NCI-H146 treated with DMSO at 0.1 percent for 48 hours (cell line): ENCODE measurements around the gene CADM1.
A peak's percentile ranks its signal among the peaks of the same experiment; 100 is the strongest.

Experiments used
- DNase-seq: peaks from one replicate; lab custom pipeline; 2025; ENCODE audit not compliant: unreplicated experiment; lab: John Stamatoyannopoulos, UW

Gene CADM1

GRCh38 chr11:115290479-115290878 is 213.7 kb downstream of the CADM1 start:
- DNase-seq, result no peak

GRCh38 chr11:115287266-115287665 is 216.9 kb downstream of the CADM1 start:
- DNase-seq, result no peak

DNA sequence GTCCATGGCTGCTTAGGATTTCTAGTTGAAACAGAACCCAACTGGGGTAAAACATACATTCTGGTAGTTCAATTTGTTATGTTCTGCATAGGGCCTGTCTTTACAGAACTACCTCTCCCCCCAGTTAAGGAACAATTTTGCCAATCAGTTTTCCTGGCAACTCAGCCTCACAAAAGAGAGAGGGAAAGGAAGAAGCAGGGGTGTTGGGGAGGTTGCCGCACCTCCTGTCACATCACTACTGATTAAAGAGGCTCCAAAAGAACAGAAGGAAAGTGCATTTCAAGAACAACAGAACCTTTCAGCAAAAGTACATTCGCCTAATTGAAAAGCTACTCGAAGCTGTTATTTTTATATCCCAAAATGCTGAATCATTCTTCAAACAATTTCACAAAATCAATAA is 217.6 kb downstream of the CADM1 start:
- no peak for DNase-seq

GRCh38 chr11:115284773-115285172 is 219.4 kb downstream of the CADM1 start:
- no peak for DNase-seq

DNA sequence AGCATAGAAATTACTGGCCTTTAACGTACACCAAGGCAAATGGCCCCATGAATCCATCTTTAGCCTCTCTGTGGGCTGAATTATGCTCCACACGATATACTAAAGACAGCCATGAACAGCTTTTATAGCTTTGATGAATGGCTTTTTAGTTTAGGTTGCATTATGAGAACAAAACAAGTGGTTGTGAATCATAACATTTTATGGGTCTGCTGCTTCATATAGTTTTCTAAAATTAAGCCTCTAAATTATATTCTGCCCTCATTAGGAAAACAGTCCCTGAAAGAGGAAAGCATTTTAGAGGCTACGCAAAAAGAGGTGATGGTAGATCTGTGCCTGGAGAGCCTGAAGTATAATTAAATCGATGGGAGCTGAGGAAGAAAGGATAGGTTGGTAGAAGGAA is 221.3 kb downstream of the CADM1 start:
- DNase-seq, result no peak

GRCh38 chr11:115280775-115281174 is 223.4 kb downstream of the CADM1 start:
- no peak for DNase-seq

GRCh38 chr11:115279813-115280761 is 224.1 kb downstream of the CADM1 start:
- DNase-seq, result no peak

DNA sequence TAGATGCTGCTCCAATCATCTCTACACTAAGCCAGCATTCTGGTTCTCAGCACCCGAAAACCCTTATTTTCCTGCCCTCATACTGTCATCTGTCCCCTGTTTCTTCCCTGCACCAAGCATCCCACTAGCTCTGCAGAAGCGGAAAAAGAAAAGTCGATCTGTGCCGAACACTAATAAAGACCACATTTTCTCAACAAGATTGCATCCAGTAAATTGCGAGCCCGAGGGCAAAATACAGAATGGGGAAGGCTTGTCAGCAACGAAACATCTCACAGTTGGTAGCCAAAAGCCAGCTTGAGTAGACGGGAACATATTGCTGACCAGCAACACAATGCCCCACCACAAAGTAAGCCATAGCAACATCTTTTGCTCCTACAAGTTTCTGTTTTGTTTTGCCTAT is 227.4 kb downstream of the CADM1 start:
- no peak for DNase-seq

DNA sequence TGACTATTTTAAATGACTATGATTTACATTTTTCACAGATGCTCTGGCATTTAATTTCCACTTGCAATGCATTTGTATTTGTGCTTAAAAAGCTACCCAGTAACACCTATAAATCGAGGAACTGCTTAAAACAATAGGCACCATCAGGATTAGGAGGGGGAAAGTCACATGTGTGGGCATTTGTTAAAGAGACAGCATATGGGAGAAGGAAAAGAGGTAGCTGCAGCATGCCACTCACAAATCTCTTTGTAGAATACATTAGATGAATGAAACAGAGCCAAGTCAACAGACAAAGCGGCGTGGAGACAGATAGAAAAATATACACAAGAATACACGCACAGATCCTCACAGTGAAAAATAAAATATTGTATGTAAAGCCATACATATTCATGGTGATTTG is 228.0 kb downstream of the CADM1 start:
- no peak for DNase-seq

DNA sequence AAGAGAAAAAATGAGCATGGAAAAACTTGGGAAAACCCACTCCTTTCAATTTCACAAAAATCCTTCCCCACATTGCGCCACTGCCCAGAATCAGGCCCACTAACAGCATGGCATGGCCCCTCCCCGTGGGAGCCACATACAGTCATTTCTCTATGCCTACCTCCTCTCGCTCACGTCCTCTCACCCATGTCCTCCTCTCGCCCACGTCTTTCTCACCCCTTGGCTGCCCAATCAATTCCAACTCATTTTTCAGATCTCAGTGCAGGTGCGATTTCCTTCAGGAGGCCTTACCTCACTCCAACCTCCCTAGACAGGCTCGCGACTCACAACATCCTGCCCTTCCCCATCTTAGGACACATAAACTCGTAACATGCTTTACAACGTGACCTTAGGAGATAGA is 229.2 kb downstream of the CADM1 start:
- DNase-seq, result no peak

GRCh38 chr11:115272925-115273324 is 231.3 kb downstream of the CADM1 start:
- DNase-seq, result no peak

- DNase-seq, result no peak
These were observed 232.6 kb downstream of the CADM1 start for GRCh38 chr11:115271643-115272042.

GRCh38 chr11:115269191-115269950 is 234.8 kb downstream of the CADM1 start:
- DNase-seq, result no peak

- DNase-seq, result no peak
These were observed 236.3 kb downstream of the CADM1 start for GRCh38 chr11:115267871-115268270.

GRCh38 chr11:115267238-115267781 is 236.9 kb downstream of the CADM1 start:
- no peak for DNase-seq

DNA sequence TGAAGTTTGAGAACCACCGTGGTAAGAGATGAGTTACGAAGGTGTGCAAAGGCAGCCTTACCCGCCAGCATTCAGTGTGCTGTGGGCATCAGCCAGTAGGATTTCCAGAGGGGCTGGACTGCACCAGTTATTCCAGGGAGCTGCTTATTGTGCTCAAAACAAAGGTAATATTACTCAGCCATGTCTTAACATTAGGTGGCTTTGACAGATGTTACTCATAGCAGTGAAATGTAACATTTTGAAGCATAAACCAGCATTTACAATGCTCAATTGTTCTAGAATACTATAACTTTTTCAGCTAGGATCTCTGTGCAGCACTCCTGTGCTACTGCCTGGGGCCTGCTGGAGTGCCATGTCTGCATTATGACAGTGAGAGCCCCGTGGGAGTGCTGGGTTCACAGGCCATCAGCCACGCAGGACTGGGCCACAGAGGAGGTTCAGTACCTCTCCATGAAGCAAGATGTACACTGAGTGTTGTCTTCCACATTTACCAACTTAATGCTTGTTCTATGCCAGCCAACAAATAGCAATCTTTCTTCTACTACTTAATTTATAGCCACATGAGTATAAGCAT is 238.1 kb downstream of the CADM1 start:
- DNase-seq, result no peak

GRCh38 chr11:115263799-115264656 is 240.2 kb downstream of the CADM1 start:
- peak; percentile 89 for DNase-seq

GRCh38 chr11:115258216-115258615 is 246.0 kb downstream of the CADM1 start:
- peak; percentile 50 for DNase-seq

GRCh38 chr11:115257678-115258077 is 246.5 kb downstream of the CADM1 start:
- peak; percentile 34 for DNase-seq

GRCh38 chr11:115257270-115257669 is 246.9 kb downstream of the CADM1 start:
- no peak for DNase-seq
